SK-N-SH treated with all-trans-retinoic acid at 6 μM for 48 hours (cell line): Measurements from ENCODE around the gene SOCS1.

Source experiments
- ATAC-seq: fragments of 200-7000 bp; cut with Tn5 transposase; 3 replicates; pipeline ENCODE4 v1.9.1; 2020; ENCODE audit warnings: mild to moderate bottlenecking, moderate library complexity
- ARNTL ChIP-seq: fragments of 450-650 bp; formaldehyde crosslinking; IDR thresholded peaks from 2 replicates; pipeline ENCODE4 v1.5.0; 2020; ENCODE audit warnings: low read depth, mild to moderate bottlenecking, moderate library complexity, borderline replicate concordance
- CSDC2 ChIP-seq: fragments of 250-450 bp; sonication (Bioruptor Pico); IDR thresholded peaks from 2 replicates; pipeline ENCODE4 v1.5.0; 2020; ENCODE audit warnings: mild to moderate bottlenecking, moderate library complexity
- CSRNP3 ChIP-seq: fragments of 250-450 bp; sonication (Bioruptor Pico); IDR thresholded peaks from 2 replicates; pipeline ENCODE4 v1.5.1; 2021; ENCODE audit warnings: mild to moderate bottlenecking, moderate library complexity
- ESRRG ChIP-seq: fragments of 250-450 bp; sonication (Bioruptor Pico); IDR thresholded peaks from 2 replicates; pipeline ENCODE4 v1.6.1; 2021; ENCODE audit warnings: mild to moderate bottlenecking
- GLIS3 ChIP-seq: fragments of 250-450 bp; sonication (Bioruptor Pico); IDR thresholded peaks from 2 replicates; pipeline ENCODE4 v1.5.0; 2020; ENCODE audit warnings: mild to moderate bottlenecking, moderate library complexity
- ISL1 ChIP-seq: fragments of 250-450 bp; sonication (Bioruptor Pico); IDR thresholded peaks from 2 replicates; pipeline ENCODE4 v2.1.2; 2022; ENCODE audit warnings: mild to moderate bottlenecking, moderate library complexity
- OSR1 ChIP-seq: fragments of 250-450 bp; sonication (Bioruptor Pico); IDR thresholded peaks from 2 replicates; pipeline ENCODE4 v1.8.0; 2022; ENCODE audit warnings: moderate library complexity, mild to moderate bottlenecking, inconsistent platforms
- PATZ1 ChIP-seq: fragments of 250-450 bp; sonication (Bioruptor Pico); IDR thresholded peaks from 2 replicates; pipeline ENCODE4 v1.8.0; 2020; ENCODE audit warnings: mild to moderate bottlenecking, moderate library complexity, borderline replicate concordance
- RARB ChIP-seq: fragments of 250-450 bp; sonication (Bioruptor Pico); IDR thresholded peaks from 2 replicates; pipeline ENCODE4 v1.8.0; 2021; ENCODE audit warnings: mild to moderate bottlenecking, moderate library complexity
- SNAI2 ChIP-seq: fragments of 250-450 bp; sonication (Bioruptor Pico); IDR thresholded peaks from 2 replicates; pipeline ENCODE4 v1.5.0; 2020; ENCODE audit warnings: mild to moderate bottlenecking, moderate library complexity
- TCF4 ChIP-seq: fragments of 250-450 bp; sonication (Bioruptor Pico); IDR thresholded peaks from 2 replicates; pipeline ENCODE4 v1.8.0; 2021; ENCODE audit warnings: mild to moderate bottlenecking, moderate library complexity, borderline replicate concordance
- TOX ChIP-seq: fragments of 250-450 bp; sonication (Bioruptor Pico); IDR thresholded peaks from 2 replicates; pipeline ENCODE4 v1.8.0; 2021; ENCODE audit warnings: mild to moderate bottlenecking, moderate library complexity, borderline replicate concordance
- TSHZ2 ChIP-seq: fragments of 250-450 bp; sonication (Bioruptor Pico); IDR thresholded peaks from 2 replicates; pipeline ENCODE4 v1.5.0; 2020; ENCODE audit warnings: mild to moderate bottlenecking, moderate library complexity
- ZFP3 ChIP-seq: fragments of 250-450 bp; sonication (Bioruptor Pico); IDR thresholded peaks from 2 replicates; pipeline ENCODE4 v1.5.0; 2020; ENCODE audit warnings: mild to moderate bottlenecking, moderate library complexity
- ZFP30 ChIP-seq: fragments of 450-650 bp; formaldehyde crosslinking; IDR thresholded peaks from 2 replicates; pipeline ENCODE4 v1.5.0; 2022; ENCODE audit warnings: mild to moderate bottlenecking, moderate library complexity
- ZNF565 ChIP-seq: fragments of 450-650 bp; formaldehyde crosslinking; conservative IDR thresholded peaks from 2 replicates; pipeline ENCODE4 v1.5.0; 2020; ENCODE audit warnings: low read depth, mild to moderate bottlenecking, moderate library complexity
- ZNF70 ChIP-seq: fragments of 450-650 bp; formaldehyde crosslinking; IDR thresholded peaks from 2 replicates; pipeline ENCODE4 v1.5.0; 2020; ENCODE audit warnings: mild to moderate bottlenecking, moderate library complexity
- ZNF8 ChIP-seq: fragments of 450-650 bp; formaldehyde crosslinking; IDR thresholded peaks from 2 replicates; pipeline ENCODE4 v1.5.0; 2020; ENCODE audit warnings: mild to moderate bottlenecking, moderate library complexity

The SOCS1 gene

GRCh38 chr16:11210260-11210659 is 45.7 kb downstream of the SOCS1 start:
- no peak for ATAC-seq
- TF ChIP-seq OSR1 (no peak), SNAI2 (no peak)

- no peak for TF ChIP-seq ZNF8 (CRISPR knock-in tag)
- TF ChIP-seq ZNF70 (CRISPR knock-in tag) = no peak
- TF ChIP-seq ESRRG (CRISPR knock-in tag) = no peak
- no peak for TF ChIP-seq ZFP30 (CRISPR knock-in tag)
- no peak for TF ChIP-seq TOX
- TF ChIP-seq CSRNP3 = no peak
- no peak for TF ChIP-seq PATZ1 (CRISPR knock-in tag)
- no peak for TF ChIP-seq ZFP3 (CRISPR knock-in tag)
- TF ChIP-seq TCF4 = no peak
- TF ChIP-seq ARNTL (CRISPR knock-in tag) = no peak
- ATAC-seq = no peak
Observed at GRCh38 chr16:11208916-11209665, 46.9 kb downstream of the SOCS1 start.

GRCh38 chr16:11207646-11208045 is 48.4 kb downstream of the SOCS1 start:
- no peak for ATAC-seq
- TF ChIP-seq CSDC2 (CRISPR knock-in tag) (no peak), ISL1 (no peak), OSR1 (no peak), ZFP30 (CRISPR knock-in tag) (no peak), TOX (no peak), ARNTL (CRISPR knock-in tag) (no peak), PATZ1 (CRISPR knock-in tag) (no peak), ZNF70 (CRISPR knock-in tag) (no peak), ZNF8 (CRISPR knock-in tag) (no peak), ZFP3 (CRISPR knock-in tag) (no peak), ZNF565 (CRISPR knock-in tag) (no peak), ESRRG (CRISPR knock-in tag) (no peak), GLIS3 (CRISPR knock-in tag) (no peak), TSHZ2 (CRISPR knock-in tag) (no peak), CSRNP3 (no peak), RARB (CRISPR knock-in tag) (no peak), TCF4 (no peak)
- TF ChIP-seq, all 23 proteins: peak for 0
